Muscle layer of duodenum (tissue), 2 donors: Measurements from ENCODE around the gene VAMP3.

Experiments used
- H3K27ac ChIP-seq: one replicate; pipeline ENCODE4 v1.7.0; 2013; ENCODE audit warnings: mild to moderate bottlenecking, low read length
- H3K27me3 ChIP-seq: one replicate; pipeline ENCODE4 v1.7.0; 2013; ENCODE audit warnings: low read depth, mild to moderate bottlenecking, control low read depth, low read length
- H3K36me3 ChIP-seq, 2 donors: one replicate each; pipeline ENCODE4 v1.7.0; 2013; ENCODE audit warnings: low read length in 2 of 2, control low read depth in 1 of 2, mild to moderate bottlenecking in 1 of 2; ENCODE audit not compliant: insufficient read depth in 2 of 2, control insufficient read depth in 1 of 2
- H3K4me1 ChIP-seq, 2 donors: one replicate each; pipeline ENCODE4 v1.7.0; 2013; ENCODE audit warnings: low read length in 2 of 2, mild to moderate bottlenecking in 2 of 2, control low read depth in 1 of 2, moderate library complexity in 1 of 2; ENCODE audit not compliant: insufficient read depth in 2 of 2, control insufficient read depth in 1 of 2
- H3K4me3 ChIP-seq, 2 donors: one replicate each; pipeline ENCODE4 v1.7.0; 2013; ENCODE audit warnings: low read length in 2 of 2, low read depth in 1 of 2, mild to moderate bottlenecking in 1 of 2
- H3K9me3 ChIP-seq, 2 donors: one replicate each; pipeline ENCODE4 v1.7.0; 2013; ENCODE audit warnings: low read length in 2 of 2, control low read depth in 1 of 2, mild to moderate bottlenecking in 1 of 2; ENCODE audit not compliant: control insufficient read depth in 1 of 2
- donor health status: healthy.

VAMP3 gene

GRCh38 chr1:7745783-7746182 lies 25.3 kb upstream of the VAMP3 start:
- H3K4me1 ChIP-seq = no peaks in the 10 kb centered on the region
- H3K27me3 ChIP-seq = no peaks in the 10 kb centered on the region
- no peaks in the 10 kb centered on the region for H3K9me3 ChIP-seq
- no peaks in the 10 kb centered on the region for H3K36me3 ChIP-seq
- no peak overlapping the region for H3K4me3 ChIP-seq
- no peak overlapping the region for H3K27ac ChIP-seq

- Histone ChIP-seq H3K4me3 (no peak overlapping the region), H3K27ac (no peak overlapping the region), H3K9me3 (no peaks in the 10 kb centered on the region), H3K27me3 (no peaks in the 10 kb centered on the region), H3K36me3 (no peaks in the 10 kb centered on the region), H3K4me1 (peaks cover 0 to 3% of the 10 kb centered on the region in 2 donors)
Observed at GRCh38 chr1:7747605-7748004, 23.5 kb upstream of the VAMP3 start.

GRCh38 chr1:7749126-7749525 lies 22.0 kb upstream of the VAMP3 start:
- Histone ChIP-seq H3K27ac (no peak overlapping the region), H3K4me1 (peaks cover 0 to 10% of the 10 kb centered on the region in 2 donors)

GRCh38 chr1:7751174-7751573 lies 19.9 kb upstream of the VAMP3 start:
- Histone ChIP-seq H3K4me1 (peaks cover 0 to 10% of the 10 kb centered on the region in 2 donors), H3K27me3 (no peaks in the 10 kb centered on the region), H3K9me3 (no peaks in the 10 kb centered on the region), H3K4me3 (no peak overlapping the region), H3K27ac (no peak overlapping the region), H3K36me3 (no peaks in the 10 kb centered on the region)

More at GRCh38 chr1:7749126-7749525, 22.0 kb upstream of the VAMP3 start:
- Histone ChIP-seq H3K9me3 (no peaks in the 10 kb centered on the region), H3K27me3 (no peaks in the 10 kb centered on the region), H3K36me3 (no peaks in the 10 kb centered on the region), H3K4me3 (no peak overlapping the region)

- Histone ChIP-seq H3K27me3 (no peaks in the 10 kb centered on the region), H3K27ac (no peak overlapping the region), H3K9me3 (no peaks in the 10 kb centered on the region), H3K4me1 (peaks cover 0 to 10% of the 10 kb centered on the region in 2 donors), H3K4me3 (peak overlapping the region; percentile 34 to 43), H3K36me3 (no peaks in the 10 kb centered on the region)
Observed at GRCh38 chr1:7752512-7753417, 18.3 kb upstream of the VAMP3 start.

- Histone ChIP-seq H3K4me1 (peaks cover 0 to 10% of the 10 kb centered on the region in 2 donors), H3K27ac (no peak overlapping the region), H3K4me3 (no peak overlapping the region), H3K36me3 (no peaks in the 10 kb centered on the region), H3K9me3 (no peaks in the 10 kb centered on the region), H3K27me3 (no peaks in the 10 kb centered on the region)
Observed at GRCh38 chr1:7753641-7754040, 17.5 kb upstream of the VAMP3 start.

- Histone ChIP-seq H3K4me1 (peaks cover 0 to 10% of the 10 kb centered on the region in 2 donors), H3K36me3 (no peaks in the 10 kb centered on the region), H3K9me3 (no peaks in the 10 kb centered on the region), H3K27ac (no peak overlapping the region), H3K4me3 (no peak overlapping the region), H3K27me3 (no peaks in the 10 kb centered on the region)
Observed at GRCh38 chr1:7754234-7754633, 16.9 kb upstream of the VAMP3 start.

- H3K4me3 ChIP-seq = no peak overlapping the region
Observed at GRCh38 chr1:7755448-7755847, 15.6 kb upstream of the VAMP3 start.

GRCh38 chr1:7760245-7760644 lies 10.9 kb upstream of the VAMP3 start:
- Histone ChIP-seq H3K4me3 (no peak overlapping the region), H3K27ac (no peak overlapping the region), H3K27me3 (no peaks in the 10 kb centered on the region), H3K9me3 (no peaks in the 10 kb centered on the region), H3K4me1 (no peaks in the 10 kb centered on the region), H3K36me3 (no peaks in the 10 kb centered on the region)

More at GRCh38 chr1:7755448-7755847, 15.6 kb upstream of the VAMP3 start:
- Histone ChIP-seq H3K9me3 (no peaks in the 10 kb centered on the region), H3K27ac (no peak overlapping the region), H3K4me1 (peaks cover 0 to 10% of the 10 kb centered on the region in 2 donors), H3K27me3 (no peaks in the 10 kb centered on the region), H3K36me3 (no peaks in the 10 kb centered on the region)

- H3K36me3 ChIP-seq = no peaks in the 10 kb centered on the region
- H3K4me1 ChIP-seq = no peaks in the 10 kb centered on the region
- H3K9me3 ChIP-seq = no peaks in the 10 kb centered on the region
- H3K4me3 ChIP-seq = no peak overlapping the region
- no peaks in the 10 kb centered on the region for H3K27me3 ChIP-seq
- no peak overlapping the region for H3K27ac ChIP-seq
Observed at GRCh38 chr1:7761103-7761502, 10.0 kb upstream of the VAMP3 start.

- no peak overlapping the region for H3K4me3 ChIP-seq
- H3K27me3 ChIP-seq = no peaks in the 10 kb centered on the region
- no peak overlapping the region for H3K27ac ChIP-seq
- H3K4me1 ChIP-seq = peaks cover 2 to 12% of the 10 kb centered on the region in 2 donors
- peaks cover 0 to 6% of the 10 kb centered on the region in 2 donors for H3K36me3 ChIP-seq
- no peaks in the 10 kb centered on the region for H3K9me3 ChIP-seq
Observed at GRCh38 chr1:7767176-7767575, 3.9 kb upstream of the VAMP3 start.
